GM10266 (cell line): Measurements from ENCODE around the gene DPH7.
"Not testable (repeated sequence)": the region's sequence is repeated elsewhere in the genome, so short reads cannot be mapped to it uniquely, and the experiment has no call there.

Experiments used
- DNase-seq: peaks from one replicate; pipeline ENCODE4 v3.0.0; 2012; ENCODE audit errors: extremely low spot score
- TF ChIP-seq, protein P1 (sequence below): IDR thresholded peaks from 2 replicates; pipeline ENCODE4 v1.5.1; 2012; ENCODE audit warnings: mild to moderate bottlenecking, low read depth; ENCODE audit not compliant: control insufficient read depth, insufficient read depth; ENCODE audit errors: missing control alignments

The DPH7 gene

DNA sequence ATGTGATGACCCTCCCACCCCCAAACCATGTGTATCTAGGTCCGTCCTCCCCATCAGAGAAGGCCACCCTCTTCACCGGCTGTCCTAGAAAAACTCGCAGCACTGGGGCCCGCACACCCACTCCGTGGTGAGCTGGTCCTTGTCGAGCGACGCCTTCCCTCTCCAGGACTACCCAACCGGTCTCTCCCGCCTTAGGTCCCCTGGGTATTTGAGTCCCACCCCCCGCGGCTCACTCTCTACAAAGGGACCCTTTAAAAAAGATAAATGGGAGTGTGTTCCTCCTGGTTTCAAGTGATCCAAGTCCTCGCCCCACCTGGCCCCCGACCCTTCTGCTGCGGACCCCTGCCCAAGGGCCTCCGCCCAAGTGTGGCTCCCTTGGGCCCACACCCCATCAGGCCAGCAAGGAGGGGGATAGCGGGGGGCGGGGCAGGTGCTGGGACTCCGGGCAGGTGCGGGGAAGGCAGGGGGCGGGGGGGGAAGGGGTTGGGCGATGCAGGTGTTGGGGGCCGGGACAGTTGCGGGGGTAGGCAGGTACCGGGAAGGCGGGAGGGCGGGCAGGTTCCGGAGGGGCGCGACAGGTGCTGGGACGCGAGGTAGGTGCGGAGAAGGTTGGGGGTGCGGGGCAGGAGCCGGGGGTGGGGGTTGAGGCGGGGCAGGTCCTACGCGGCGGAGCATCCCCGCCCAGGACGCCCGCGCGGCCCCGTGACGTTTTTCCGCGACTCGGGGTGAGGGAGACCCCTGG, 25.8 kb upstream of the DPH7 start:
- TF ChIP-seq, protein P1, sequence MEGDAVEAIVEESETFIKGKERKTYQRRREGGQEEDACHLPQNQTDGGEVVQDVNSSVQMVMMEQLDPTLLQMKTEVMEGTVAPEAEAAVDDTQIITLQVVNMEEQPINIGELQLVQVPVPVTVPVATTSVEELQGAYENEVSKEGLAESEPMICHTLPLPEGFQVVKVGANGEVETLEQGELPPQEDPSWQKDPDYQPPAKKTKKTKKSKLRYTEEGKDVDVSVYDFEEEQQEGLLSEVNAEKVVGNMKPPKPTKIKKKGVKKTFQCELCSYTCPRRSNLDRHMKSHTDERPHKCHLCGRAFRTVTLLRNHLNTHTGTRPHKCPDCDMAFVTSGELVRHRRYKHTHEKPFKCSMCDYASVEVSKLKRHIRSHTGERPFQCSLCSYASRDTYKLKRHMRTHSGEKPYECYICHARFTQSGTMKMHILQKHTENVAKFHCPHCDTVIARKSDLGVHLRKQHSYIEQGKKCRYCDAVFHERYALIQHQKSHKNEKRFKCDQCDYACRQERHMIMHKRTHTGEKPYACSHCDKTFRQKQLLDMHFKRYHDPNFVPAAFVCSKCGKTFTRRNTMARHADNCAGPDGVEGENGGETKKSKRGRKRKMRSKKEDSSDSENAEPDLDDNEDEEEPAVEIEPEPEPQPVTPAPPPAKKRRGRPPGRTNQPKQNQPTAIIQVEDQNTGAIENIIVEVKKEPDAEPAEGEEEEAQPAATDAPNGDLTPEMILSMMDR: no peak
- DNase-seq: no peak

DNA sequence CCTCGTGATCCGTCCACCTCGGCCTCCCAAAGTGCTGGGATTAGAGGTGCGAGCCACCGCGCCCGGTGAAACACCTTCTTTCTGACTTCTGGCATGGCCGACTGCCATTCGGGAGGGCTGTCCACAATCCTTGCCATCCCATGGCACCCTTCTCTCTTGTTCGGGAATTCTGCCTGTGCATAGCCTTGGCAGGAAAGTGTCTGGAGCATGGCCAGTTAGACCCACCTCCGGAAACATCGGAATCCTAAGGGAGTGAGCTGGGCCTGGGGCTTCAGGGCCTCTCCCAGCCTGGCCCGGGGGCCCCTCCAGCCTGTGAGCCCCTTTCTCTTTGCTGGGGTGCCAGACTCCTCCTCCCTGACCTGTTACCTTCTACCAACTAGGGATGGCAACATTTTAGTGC, 25.2 kb upstream of the DPH7 start:
- TF ChIP-seq, protein P1: no peak
- no peak for DNase-seq

DNA sequence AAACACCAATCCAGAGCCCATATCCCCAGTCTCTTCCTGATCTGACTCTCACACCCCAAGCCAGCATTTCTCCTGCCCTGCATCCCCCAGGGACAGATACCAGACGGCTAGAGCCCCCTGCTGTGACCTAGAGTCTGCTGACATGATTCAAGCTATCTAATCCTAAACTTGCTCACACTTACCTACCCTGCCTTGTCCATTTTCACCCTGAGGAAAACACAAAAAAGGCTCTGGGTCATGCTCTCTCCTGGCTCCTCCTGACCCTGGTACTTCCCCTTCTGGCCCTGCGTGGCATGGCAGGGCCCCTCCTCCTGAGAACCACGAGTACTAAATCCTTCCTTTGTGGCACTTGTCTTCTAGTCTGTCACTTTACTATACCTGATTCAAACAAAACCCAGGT, 23.9 kb upstream of the DPH7 start:
- TF ChIP-seq, protein P1: no peak
- DNase-seq: no peak

DNA sequence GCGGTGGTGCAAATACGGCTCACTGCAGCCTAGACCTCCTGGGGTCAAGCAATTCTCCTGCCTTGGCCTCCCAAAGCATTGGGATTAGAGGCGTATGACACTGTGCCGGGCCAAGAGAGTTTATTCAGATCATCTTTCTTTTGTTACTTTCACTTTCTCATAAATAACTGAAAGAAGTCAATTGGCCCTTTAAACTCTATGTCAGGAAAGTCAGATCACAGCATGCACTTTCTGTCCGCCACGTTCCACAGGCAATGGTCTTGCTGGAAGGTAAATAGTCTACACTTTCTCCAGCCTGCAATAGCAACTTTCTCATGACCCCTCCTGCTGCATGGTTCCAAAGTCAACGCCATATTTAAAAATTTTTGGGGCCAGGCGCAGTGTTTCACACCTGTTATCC, 20.2 kb upstream of the DPH7 start:
- TF ChIP-seq, protein P1: no peak
- DNase-seq: no peak

DNA sequence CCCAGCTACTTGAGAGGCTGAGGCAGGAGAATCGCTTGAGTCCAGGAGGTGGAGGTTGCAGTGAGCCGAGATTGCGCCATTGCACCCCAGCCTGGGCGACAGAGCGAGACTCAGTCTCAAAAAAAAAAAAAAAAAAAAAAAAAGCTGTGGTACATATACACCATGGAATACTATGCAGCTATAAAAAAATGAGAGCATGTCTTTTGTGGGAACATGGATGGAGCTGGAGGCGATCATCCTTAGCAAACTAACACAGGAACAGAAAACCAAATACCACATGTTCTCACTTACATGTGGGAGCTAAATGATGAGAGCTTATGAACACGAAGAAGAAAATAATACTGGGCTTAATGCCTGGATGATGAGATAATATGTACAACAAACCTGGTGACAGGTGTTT, 17.9 kb upstream of the DPH7 start:
- not testable (repeated sequence) for DNase-seq

DNA sequence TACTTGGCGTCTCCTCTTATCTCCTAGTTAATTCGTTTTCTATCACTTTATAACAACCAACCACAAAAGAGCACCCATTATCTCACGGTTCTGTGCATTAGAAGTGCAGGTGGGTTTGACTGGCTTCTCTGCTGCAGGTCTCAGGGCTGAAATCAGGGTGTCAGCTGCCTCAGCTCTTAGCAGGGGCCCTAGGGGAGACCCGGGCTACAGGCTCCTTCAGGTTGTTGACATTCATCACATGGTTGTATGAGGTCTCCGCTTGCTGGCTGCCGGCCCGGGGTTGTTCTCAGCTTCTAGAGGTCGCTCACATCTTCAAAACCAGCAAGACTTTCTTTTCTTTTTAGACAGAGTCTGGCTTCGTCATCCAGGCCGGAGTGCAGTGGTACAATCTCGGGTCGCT, 14.5 kb upstream of the DPH7 start:
- TF ChIP-seq, protein P1: no peak
- no peak for DNase-seq

DNA sequence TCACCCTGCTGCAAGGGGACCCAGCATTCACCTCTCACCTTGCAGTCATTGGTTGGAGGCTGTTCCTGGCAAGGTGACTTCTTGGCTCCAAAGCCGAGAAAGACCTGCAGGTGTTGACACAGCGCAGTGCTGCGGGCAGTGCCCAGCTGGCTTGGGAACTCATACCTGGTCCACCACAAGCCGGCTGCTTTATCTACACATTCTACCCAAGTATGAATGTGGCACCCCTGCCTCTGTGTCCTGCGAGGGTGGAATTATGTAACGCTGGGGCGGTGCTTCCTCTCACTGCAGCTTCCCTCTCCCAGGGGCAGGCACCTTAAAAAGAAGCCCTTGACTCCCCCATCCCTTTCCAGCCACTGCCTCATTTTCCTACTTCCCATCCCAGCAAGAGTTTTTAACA, 14.0 kb upstream of the DPH7 start:
- no peak for DNase-seq
- TF ChIP-seq, protein P1: no peak
